GM12878 (cell line): ENCODE measurements around the gene ITCH. TPM values are rescaled to one million over a fixed set of nuclear protein-coding genes. Genes with fewer than 3 reads are reported as not detected.
"Not testable (repeated sequence)": the region's sequence is repeated elsewhere in the genome, so short reads cannot be mapped to it uniquely, and the experiment has no call there.

ENCODE experiments used
- ATAC-seq: fragments of 200-7000 bp; cut with Tn5 transposase; 3 replicates; pipeline ENCODE4 v1.9.1; 2020; ENCODE audit warnings: mild to moderate bottlenecking, moderate library complexity
- BruUV-seq: library from RNA; stranded (reverse); fragments of 400-500 nt; replicated peaks from 2 replicates; lab custom pipeline; 2021; lab: Mats Ljungman, UMichigan
- CTCF ChIA-PET: fragments of 300-600 bp; sonication (Branson Sonifier 250); formaldehyde crosslinking; extraction: SDS; loops from one replicate; lab custom pipeline; 2021; ENCODE audit warnings: inconsistent platforms; lab: Yijun Ruan, JAX
- POLR2A ChIA-PET: fragments of 350-600 bp; formaldehyde crosslinking; extraction: SDS; loops from one replicate; lab custom pipeline; 2021; ENCODE audit warnings: inconsistent platforms; lab: Charles Lee
- RAD21 ChIA-PET: fragments of 300-600 bp; sonication (Branson Sonifier 250); formaldehyde crosslinking; loops from one replicate; lab custom pipeline; 2023; ENCODE audit warnings: antibody characterized with exemption; ENCODE audit not compliant: unreplicated experiment; lab: Charles Lee
- SMC1A ChIA-PET: fragments of 300-600 bp; sonication (Branson Sonifier 250); formaldehyde crosslinking; loops from one replicate; lab custom pipeline; 2023; ENCODE audit not compliant: unreplicated experiment, uncharacterized antibody; lab: Charles Lee
- DNase-seq: peaks from one replicate; pipeline ENCODE4 v3.0.0-alpha.2; 2011; ENCODE audit warnings: low read depth, low spot score
- FAIRE-seq: peaks from 3 replicates; lab custom pipeline; 2011; peaks lifted over from hg19 to GRCh38; lab: Jason Lieb, UNC
- H2AFZ ChIP-seq: 2 replicates; pipeline ENCODE4 v1.6.0; 2011; ENCODE audit warnings: low read depth, low read length, control low read depth; ENCODE audit not compliant: control insufficient read depth
- H3K27ac ChIP-seq: 2 replicates; pipeline ENCODE4 v1.5.1; 2011; ENCODE audit warnings: control low read depth; ENCODE audit not compliant: control insufficient read depth, insufficient read depth
- H3K27me3 ChIP-seq, 2 experiments: replicated peaks in 1 of 2; 2 replicates each; pipeline versions ENCODE4 v1.6.0 to v1.6.1; 2011; ENCODE audit warnings: low read length in 1 of 2; ENCODE audit not compliant: control insufficient read depth in 2 of 2, insufficient read depth in 2 of 2
- H3K36me3 ChIP-seq, 2 experiments: 2 replicates each; pipeline ENCODE4 v1.5.1; 2011; ENCODE audit warnings: low read length in 1 of 2; ENCODE audit not compliant: control insufficient read depth in 2 of 2, insufficient read depth in 2 of 2
- H3K4me1 ChIP-seq: 2 replicates; pipeline ENCODE4 v1.6.1; 2011; ENCODE audit warnings: mild to moderate bottlenecking, low read length, moderate library complexity, mixed read lengths; ENCODE audit not compliant: control insufficient read depth, insufficient read depth
- H3K4me2 ChIP-seq: 2 replicates; pipeline ENCODE4 v1.6.0; 2011; ENCODE audit warnings: control low read depth; ENCODE audit not compliant: control insufficient read depth, insufficient read depth
- H3K4me3 ChIP-seq: fragments of 200-600 bp; sonication (generic); 2 replicates; pipeline ENCODE4 v1.5.1; 2016
- H3K79me2 ChIP-seq: 2 replicates; pipeline ENCODE4 v1.6.0; 2011; ENCODE audit warnings: low read length; ENCODE audit not compliant: control insufficient read depth, insufficient read depth
- H3K9ac ChIP-seq: 2 replicates; pipeline ENCODE4 v1.8.0; 2011; ENCODE audit warnings: low read length, control low read depth, mixed read lengths; ENCODE audit not compliant: control insufficient read depth, insufficient read depth
- H3K9me3 ChIP-seq: replicated peaks from 3 replicates; pipeline ENCODE4 v1.5.1; 2011; ENCODE audit warnings: mild to moderate bottlenecking, low read length; ENCODE audit not compliant: control insufficient read depth, insufficient read depth
- H4K20me1 ChIP-seq: 2 replicates; pipeline ENCODE4 v1.6.0; 2011; ENCODE audit not compliant: control insufficient read depth, insufficient read depth
- BRCA1 ChIP-seq: IDR thresholded peaks from 2 replicates; pipeline ENCODE4 v1.6.1; 2011; ENCODE audit warnings: low read depth, low read length, improper control_type of control experiment
- GABPA ChIP-seq: IDR thresholded peaks from 2 replicates; pipeline ENCODE4 v1.6.1; 2014; ENCODE audit warnings: antibody characterized with exemption, low read depth, mild to moderate bottlenecking, inconsistent platforms
- HCFC1 ChIP-seq: fragments of 150-350 bp; IDR thresholded peaks from 2 replicates; pipeline ENCODE4 v1.6.1; 2014; ENCODE audit warnings: low read length
- RFX5 ChIP-seq: IDR thresholded peaks from 2 replicates; pipeline ENCODE4 v1.6.1; 2011; ENCODE audit warnings: low read depth, low read length, improper control_type of control experiment
- WGBS: methylation state at CpG from one replicate; pipeline ENCODE4 v1.1.6; 2016; ENCODE audit warnings: low lambda C conversion rate; ENCODE audit not compliant: insufficient replicate concordance, insufficient coverage; ENCODE audit errors: missing lambda C conversion rate; 5-methylcytosine and 5-hydroxymethylcytosine counted together
- in situ Hi-C: fragments of 300-500 bp; cut with MboI; formaldehyde crosslinking; loops from 9 replicates; pipeline ENCODE4 v1.14.3; 2018; ENCODE audit warnings: mixed read lengths
- intact Hi-C: fragments of 100-400 bp; cut with micrococcal nuclease; formaldehyde crosslinking; loops from one replicate; pipeline ENCODE4 v1.14.2; 2022; ENCODE audit not compliant: unreplicated experiment
- polyA plus RNA-seq, 11 experiments: library from polyadenylated mRNA; depleted of rRNA in 4 of 11; unstranded in 6 of 11; stranded (reverse) in 5 of 11; fragments of >200 nt; fragmentation: Nextera tagmentation in 4 of 11; fragmentation: Illumina TruSeq in 1 of 11; extraction: Ambion mirVana in 4 of 11; extraction: Trizol in 1 of 11; gene quantifications; 1 replicate in 1 of 11; 2 replicates in 10 of 11; pipeline versions ENCODE4 v1.2.1 to v1.2.3, GENCODE V29; 2011 to 2016; ENCODE audit warnings: inconsistent platforms in 2 of 11, missing spikeins in 2 of 11, low read depth in 1 of 11
- total RNA-seq, 4 experiments: library from RNA; depleted of rRNA in 3 of 4; stranded (reverse); fragments of >200 nt in 3 of 4; fragmentation: Illumina TruSeq in 1 of 4; extraction: Trizol in 1 of 4; gene quantifications; 2 replicates each; pipeline versions ENCODE4 v1.2.1 to v1.2.3, GENCODE V29; 2013 to 2021
- TF ChIP-seq, protein P1 (sequence below): fragments of 450-650 bp; formaldehyde crosslinking; IDR thresholded peaks from 2 replicates; pipeline ENCODE4 v1.5.0; 2022; ENCODE audit warnings: mild to moderate bottlenecking, missing genetic modification characterization
- TF ChIP-seq, protein P2 (sequence below): IDR thresholded peaks from 2 replicates; pipeline ENCODE4 v1.6.1; 2012; ENCODE audit warnings: low read depth, low read length, improper control_type of control experiment
- TF ChIP-seq, protein P3 (sequence below): IDR thresholded peaks from 2 replicates; pipeline ENCODE4 v1.6.1; 2011; ENCODE audit warnings: mild to moderate bottlenecking, low read depth, low read length, moderate library complexity; ENCODE audit not compliant: insufficient replicate concordance
- TF ChIP-seq, protein P4 (sequence below): IDR thresholded peaks from 2 replicates; pipeline ENCODE4 v1.6.1; 2011; ENCODE audit warnings: low read depth, mild to moderate bottlenecking, low read length, moderate library complexity, borderline replicate concordance; ENCODE audit errors: extremely low read depth

ITCH gene
- total and polyA plus RNA-seq, 10 of the 15 experiments (the other 5 are each of a cell fraction or from before 2014, with no cell fraction given): 7.5 to 46.1 (median 21.5) TPM

- in situ Hi-C loops, ATAC-seq, FAIRE-seq, DNase-seq, H3K9ac ChIP-seq, H3K4me3 ChIP-seq, H3K4me2 ChIP-seq, H3K79me2 ChIP-seq, POLR2A ChIA-PET, H4K20me1 ChIP-seq, H3K9me3 ChIP-seq, H2AFZ ChIP-seq, H3K27ac ChIP-seq, H3K27me3 ChIP-seq, BruUV-seq, intact Hi-C loops, CTCF ChIA-PET, H3K4me1 ChIP-seq: not testable (repeated sequence)
- ChIA-PET RAD21 (interaction anchor here (1.2 kb wide), 1 partner anchor 128 kb away, joined by 3 read pairs; no protein-coding TSS in a partner anchor), SMC1A (interaction anchor here (1.0 kb wide), 1 partner anchor 36 kb away, joined by 4 read pairs; no protein-coding TSS in a partner anchor)
- peaks cover 0 to 24% of the 10 kb centered on the region in 2 experiments; a peak in 2 of 4 replicates for H3K36me3 ChIP-seq
- WGBS: 96% methylated on average over 3 of the region's 3 CpGs
These were observed 78.3 kb downstream of the ITCH start for GRCh38 chr20:34441423-34441822.

GRCh38 chr20:34443546-34443945, 80.5 kb downstream of the ITCH start:
- Histone ChIP-seq H3K4me3 (no peak overlapping the region), H3K27me3 (no peaks in the 10 kb centered on the region), H3K27ac (no peak overlapping the region), H3K79me2 (no peaks in the 10 kb centered on the region), H3K36me3 (peaks cover 1 to 11% of the 10 kb centered on the region in 2 experiments; a peak in 3 of 4 replicates), H2AFZ (no peak overlapping the region), H3K9me3 (no peaks in the 10 kb centered on the region), H3K4me1 (no peaks in the 10 kb centered on the region), H3K4me2 (no peak overlapping the region), H4K20me1 (no peaks in the 10 kb centered on the region), H3K9ac (no peak overlapping the region)
- POLR2A ChIA-PET: no interaction called here
- BruUV-seq: no TSS peak
- no peak for FAIRE-seq
- in situ Hi-C loops: no loop called here
- CTCF ChIA-PET: interaction anchor here (1.5 to 1.8 kb wide), 2 partner anchors 73 to 131 kb away, joined by 3 to 4 read pairs; no protein-coding TSS in a partner anchor
- WGBS: 100% methylated on average over 3 of the region's 3 CpGs
- RAD21 ChIA-PET: no interaction called here
- no peak for ATAC-seq
- DNase-seq: no peak
- intact Hi-C loops: no loop called here
- SMC1A ChIA-PET: no interaction called here
- TF ChIP-seq, protein P1, sequence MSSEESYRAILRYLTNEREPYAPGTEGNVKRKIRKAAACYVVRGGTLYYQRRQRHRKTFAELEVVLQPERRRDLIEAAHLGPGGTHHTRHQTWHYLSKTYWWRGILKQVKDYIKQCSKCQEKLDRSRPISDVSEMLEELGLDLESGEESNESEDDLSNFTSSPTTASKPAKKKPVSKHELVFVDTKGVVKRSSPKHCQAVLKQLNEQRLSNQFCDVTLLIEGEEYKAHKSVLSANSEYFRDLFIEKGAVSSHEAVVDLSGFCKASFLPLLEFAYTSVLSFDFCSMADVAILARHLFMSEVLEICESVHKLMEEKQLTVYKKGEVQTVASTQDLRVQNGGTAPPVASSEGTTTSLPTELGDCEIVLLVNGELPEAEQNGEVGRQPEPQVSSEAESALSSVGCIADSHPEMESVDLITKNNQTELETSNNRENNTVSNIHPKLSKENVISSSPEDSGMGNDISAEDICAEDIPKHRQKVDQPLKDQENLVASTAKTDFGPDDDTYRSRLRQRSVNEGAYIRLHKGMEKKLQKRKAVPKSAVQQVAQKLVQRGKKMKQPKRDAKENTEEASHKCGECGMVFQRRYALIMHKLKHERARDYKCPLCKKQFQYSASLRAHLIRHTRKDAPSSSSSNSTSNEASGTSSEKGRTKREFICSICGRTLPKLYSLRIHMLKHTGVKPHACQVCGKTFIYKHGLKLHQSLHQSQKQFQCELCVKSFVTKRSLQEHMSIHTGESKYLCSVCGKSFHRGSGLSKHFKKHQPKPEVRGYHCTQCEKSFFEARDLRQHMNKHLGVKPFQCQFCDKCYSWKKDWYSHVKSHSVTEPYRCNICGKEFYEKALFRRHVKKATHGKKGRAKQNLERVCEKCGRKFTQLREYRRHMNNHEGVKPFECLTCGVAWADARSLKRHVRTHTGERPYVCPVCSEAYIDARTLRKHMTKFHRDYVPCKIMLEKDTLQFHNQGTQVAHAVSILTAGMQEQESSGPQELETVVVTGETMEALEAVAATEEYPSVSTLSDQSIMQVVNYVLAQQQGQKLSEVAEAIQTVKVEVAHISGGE (CRISPR knock-in tag): no peak
- TF ChIP-seq, protein P2, sequence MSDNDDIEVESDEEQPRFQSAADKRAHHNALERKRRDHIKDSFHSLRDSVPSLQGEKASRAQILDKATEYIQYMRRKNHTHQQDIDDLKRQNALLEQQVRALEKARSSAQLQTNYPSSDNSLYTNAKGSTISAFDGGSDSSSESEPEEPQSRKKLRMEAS: no peak
- TF ChIP-seq, protein P3, sequence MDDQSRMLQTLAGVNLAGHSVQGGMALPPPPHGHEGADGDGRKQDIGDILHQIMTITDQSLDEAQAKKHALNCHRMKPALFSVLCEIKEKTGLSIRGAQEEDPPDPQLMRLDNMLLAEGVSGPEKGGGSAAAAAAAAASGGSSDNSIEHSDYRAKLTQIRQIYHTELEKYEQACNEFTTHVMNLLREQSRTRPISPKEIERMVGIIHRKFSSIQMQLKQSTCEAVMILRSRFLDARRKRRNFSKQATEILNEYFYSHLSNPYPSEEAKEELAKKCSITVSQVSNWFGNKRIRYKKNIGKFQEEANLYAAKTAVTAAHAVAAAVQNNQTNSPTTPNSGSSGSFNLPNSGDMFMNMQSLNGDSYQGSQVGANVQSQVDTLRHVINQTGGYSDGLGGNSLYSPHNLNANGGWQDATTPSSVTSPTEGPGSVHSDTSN: no peak
- TF ChIP-seq RFX5: no peak
- TF ChIP-seq, protein P4, sequence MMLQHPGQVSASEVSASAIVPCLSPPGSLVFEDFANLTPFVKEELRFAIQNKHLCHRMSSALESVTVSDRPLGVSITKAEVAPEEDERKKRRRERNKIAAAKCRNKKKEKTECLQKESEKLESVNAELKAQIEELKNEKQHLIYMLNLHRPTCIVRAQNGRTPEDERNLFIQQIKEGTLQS: no peak
- no peak for TF ChIP-seq GABPA
- TF ChIP-seq BRCA1: no peak
- TF ChIP-seq HCFC1: no peak
